Upper lobe of left lung (tissue), 6 donors: ENCODE measurements around the gene CSF2RB. TPM values are rescaled to one million over a fixed set of nuclear protein-coding genes. Genes with fewer than 3 reads are reported as not detected.

Source experiments
- ATAC-seq, 2 donors: fragments of 200-7000 bp; cut with Tn5 transposase; one replicate each; pipeline ENCODE4 v1.9.1; 2022; ENCODE audit warnings: mild to moderate bottlenecking in 2 of 2, moderate library complexity in 2 of 2; ENCODE audit not compliant: low FRiP score in 2 of 2
- DNase-seq, 2 donors: peaks; one replicate each; pipeline ENCODE4 v3.0.0-alpha.2; 2019 to 2020
- H3K27ac ChIP-seq, 4 donors: fragments of 200-600 bp; sonication (generic); one replicate each; pipeline ENCODE4 v1.5.1; 2016 to 2019
- H3K27me3 ChIP-seq, 4 donors: fragments of 200-600 bp; sonication (generic); one replicate each; pipeline ENCODE4 v1.5.1; 2017 to 2019
- H3K36me3 ChIP-seq, 4 donors: fragments of 200-600 bp; sonication (generic); one replicate each; pipeline ENCODE4 v1.5.1; 2016 to 2019
- H3K4me1 ChIP-seq, 4 donors: fragments of 200-600 bp; sonication (generic); one replicate each; pipeline ENCODE4 v1.5.1; 2018 to 2019
- H3K4me3 ChIP-seq, 4 donors: fragments of 200-600 bp; sonication (generic); one replicate each; pipeline ENCODE4 v1.5.1; 2017 to 2019; ENCODE audit warnings: mild to moderate bottlenecking in 2 of 4, moderate library complexity in 1 of 4
- H3K9me3 ChIP-seq, 4 donors: fragments of 200-600 bp; sonication (generic); one replicate each; pipeline ENCODE4 v1.5.1; 2018 to 2019
- CTCF ChIP-seq, 6 experiments: fragments of 450-650 bp in 4 of 6; fragments of 200-600 bp in 2 of 6; sonication (generic) in 2 of 6; IDR thresholded peaks; one replicate each; pipeline ENCODE4 v1.5.1; 2016 to 2019; ENCODE audit warnings: antibody characterized with exemption in 6 of 6
- EP300 ChIP-seq, 4 donors: sonication (generic); formaldehyde crosslinking; IDR thresholded peaks; one replicate each; pipeline ENCODE4 v1.5.1; 2017; ENCODE audit warnings: antibody characterized with exemption in 4 of 4, control low read depth in 2 of 4
- POLR2A ChIP-seq, 4 donors: fragments of 450-650 bp; IDR thresholded peaks; one replicate each; pipeline ENCODE4 v1.5.1; 2016 to 2017; ENCODE audit warnings: antibody characterized with exemption in 4 of 4, mild to moderate bottlenecking in 2 of 4
- POLR2AphosphoS5 ChIP-seq, 2 donors: sonication (generic); formaldehyde crosslinking; IDR thresholded peaks; one replicate each; pipeline ENCODE4 v1.5.1; 2017; ENCODE audit warnings: antibody characterized with exemption in 2 of 2
- WGBS, 2 donors: methylation state at CpG; one replicate each; pipeline ENCODE4 v1.1.5; 2017 to 2018; 5-methylcytosine and 5-hydroxymethylcytosine counted together
- total RNA-seq, 6 donors: library from RNA; depleted of rRNA in 4 of 6; stranded (reverse); fragments of >200 nt in 4 of 6; gene quantifications; one replicate each; pipeline versions ENCODE4 v1.1.0 to v1.2.1, GENCODE V29; 2016 to 2021
- donor health status: DM: no; HTN: no; CAD: no; lungs with moderate emphysema.
- donor health status: DM: no; HTN: yes; CAD: no; lungs with severe emphysema.

The CSF2RB gene
- total RNA-seq, 6 donors from 2014 or later: 8.2 to 43.0 (median 24.2) TPM

GRCh38 chr22:36951746-36952145 is 38.3 kb downstream of the CSF2RB start:
- 91 to 92% methylated on average over 7 of the region's 7 CpGs for WGBS, 2 donors
- DNase-seq (peak in 1 of 2 donors; percentile 1), ATAC-seq (no peak)
- H3K4me1 ChIP-seq: no peaks in the 10 kb centered on the region
- no peak for TF ChIP-seq CTCF (IDR thresholded peaks at IDR 0.05)
- TF ChIP-seq POLR2AphosphoS5 (IDR thresholded peaks at IDR 0.05): no peak
- TF ChIP-seq POLR2A (IDR thresholded peaks at IDR 0.05): no peak
- no peak for TF ChIP-seq EP300 (IDR thresholded peaks at IDR 0.05)
- H3K27me3 ChIP-seq: no peaks in the 10 kb centered on the region
- no peaks in the 10 kb centered on the region for H3K36me3 ChIP-seq
- peaks cover 0 to 6% (median 0%) of the 10 kb centered on the region in 4 donors for H3K9me3 ChIP-seq
- H3K4me3 ChIP-seq: no peak overlapping the region
- no peak overlapping the region for H3K27ac ChIP-seq

GRCh38 chr22:36953239-36954080 is 40.0 kb downstream of the CSF2RB start:
- TF ChIP-seq CTCF (IDR thresholded peaks at IDR 0.05) (no peak), POLR2AphosphoS5 (IDR thresholded peaks at IDR 0.05) (no peak), POLR2A (IDR thresholded peaks at IDR 0.05) (no peak), EP300 (IDR thresholded peaks at IDR 0.05) (no peak)
- DNase-seq: peak in 1 of 2 donors; percentile 11
- Histone ChIP-seq H3K9me3 (peaks cover 0 to 8% (median 0%) of the 10 kb centered on the region in 4 donors), H3K36me3 (no peaks in the 10 kb centered on the region), H3K27ac (no peak overlapping the region), H3K4me3 (no peak overlapping the region), H3K4me1 (no peaks in the 10 kb centered on the region), H3K27me3 (no peaks in the 10 kb centered on the region)
- no peak for ATAC-seq
- WGBS, 2 donors: 70 to 86% methylated on average over 13 of the region's 13 CpGs

- Histone ChIP-seq H3K4me3 (no peak overlapping the region), H3K4me1 (no peaks in the 10 kb centered on the region), H3K9me3 (peaks cover 0 to 8% (median 0%) of the 10 kb centered on the region in 4 donors), H3K27ac (no peak overlapping the region), H3K27me3 (no peaks in the 10 kb centered on the region), H3K36me3 (no peaks in the 10 kb centered on the region)
- ATAC-seq (no peak), DNase-seq (peak in 1 of 2 donors; percentile 12)
- WGBS, 2 donors: 53 to 64% methylated on average over 10 of the region's 10 CpGs
- no peak for TF ChIP-seq POLR2A (IDR thresholded peaks at IDR 0.05)
- TF ChIP-seq EP300 (IDR thresholded peaks at IDR 0.05): no peak
- TF ChIP-seq CTCF (IDR thresholded peaks at IDR 0.05): no peak
Measured at GRCh38 chr22:36954251-36955014, 41.0 kb downstream of the CSF2RB start.

- Histone ChIP-seq H3K4me1 (no peaks in the 10 kb centered on the region), H3K27ac (no peak overlapping the region), H3K36me3 (no peaks in the 10 kb centered on the region), H3K4me3 (no peak overlapping the region), H3K9me3 (peaks cover 0 to 8% (median 0%) of the 10 kb centered on the region in 4 donors), H3K27me3 (no peaks in the 10 kb centered on the region)
- ATAC-seq: no peak
- TF ChIP-seq POLR2A (IDR thresholded peaks at IDR 0.05): no peak
- WGBS, 2 donors: 94 to 96% methylated on average over 1 of the region's 1 CpG
- peak in 1 of 2 donors; percentile 3 for DNase-seq
Measured at GRCh38 chr22:36955691-36956090, 42.3 kb downstream of the CSF2RB start.

GRCh38 chr22:36958366-36958765 is 44.9 kb downstream of the CSF2RB start:
- Histone ChIP-seq H3K27me3 (no peaks in the 10 kb centered on the region), H3K9me3 (peaks cover 0 to 8% (median 0%) of the 10 kb centered on the region in 4 donors), H3K27ac (no peak overlapping the region), H3K4me3 (no peak overlapping the region), H3K36me3 (no peaks in the 10 kb centered on the region), H3K4me1 (no peaks in the 10 kb centered on the region)
- ATAC-seq (no peak), DNase-seq (peak in 1 of 2 donors; percentile 0)
- no peak for TF ChIP-seq POLR2A (IDR thresholded peaks at IDR 0.05)
- no peak for TF ChIP-seq CTCF (IDR thresholded peaks at IDR 0.05)
- TF ChIP-seq EP300 (IDR thresholded peaks at IDR 0.05): no peak
- no peak for TF ChIP-seq POLR2AphosphoS5 (IDR thresholded peaks at IDR 0.05)
- WGBS, 2 donors: 70 to 75% methylated on average over 2 of the region's 2 CpGs
